ENCODE data around the gene PFDN6. TPM values are rescaled to one million over a fixed set of nuclear protein-coding genes. Genes with fewer than 3 reads are reported as not detected.

PFDN6 gene
- total and polyA plus RNA-seq, 2 of the 13 experiments (the other 11 are each of a cell fraction or from before 2014, with no cell fraction given) = 75.5 to 87.0 TPM

- 93% methylated on average over 15 of the region's 17 CpGs for WGBS (ENCODE audit: low lambda C conversion rate)
These were observed 26.6 kb downstream of the PFDN6 start for GRCh38 chr6:33315793-33316602.

GRCh38 chr6:33316603-33317418 is 27.4 kb downstream of the PFDN6 start:
- peaks cover 57% of the 10 kb centered on the region for H3K4me1 ChIP-seq (ENCODE audit: insufficient read depth, low read length)
- ChIA-PET POLR2A (interaction anchor here (1.0 to 3.9 kb wide), 16 partner anchors 12 to 1121 kb away, joined by 3 to 57 read pairs (median 8); partner anchors contain the start of genes B3GALT4, CUTA, PFDN6 and RGL2), CTCF (ENCODE audit: low intra/inter-chr PET ratio, low total read pairs) (no interaction called here)
- no peak for DNase-seq (ENCODE audit: low spot score)
- TSS peak; percentile 34 for BruUV-seq (replicated peaks)
- peaks cover 31% of the 10 kb centered on the region for H3K79me2 ChIP-seq (ENCODE audit: insufficient read depth, low read length)
- H3K4me2 ChIP-seq (ENCODE audit: low read depth, low read length) = peak overlapping the region; percentile 72
- H3K36me3 ChIP-seq (replicated peaks in 1 of 2; ENCODE audit: control insufficient read depth in 1 of 2, insufficient read depth in 2 of 2, low read length in 2 of 2) = peaks cover 5 to 31% of the 10 kb centered on the region in 2 experiments
- H2AFZ ChIP-seq (ENCODE audit: low read length) = no peak overlapping the region
- peak overlapping the region in 2 of 3 experiments; percentile 71 to 79; a peak in 5 of 6 replicates for H3K4me3 ChIP-seq (replicated peaks in 1 of 3; ENCODE audit: insufficient read depth in 1 of 3, low read depth in 2 of 3, low read length in 3 of 3)
- peak overlapping the region; percentile 41 for H3K27ac ChIP-seq (ENCODE audit: extremely low read length, insufficient read depth, low read length)
- peaks cover 3% of the 10 kb centered on the region; the same call in 1 of the 2 replicates for H4K20me1 ChIP-seq (ENCODE audit: insufficient read depth, low read length)
- no peaks in the 10 kb centered on the region for H3K9me3 ChIP-seq (ENCODE audit: low read length)
- ATAC-seq = no peak
- no peak for FAIRE-seq
- intact Hi-C loops (cut with micrococcal nuclease; ENCODE audit: unreplicated experiment) = no loop called here
- H3K27me3 ChIP-seq (ENCODE audit: control insufficient read depth in 1 of 2, insufficient read depth in 2 of 2, low read length in 2 of 2) = no peaks in the 10 kb centered on the region; a peak in 1 of 5 replicates
- in situ Hi-C loops (cut with HindIII; ENCODE audit: extremely low pct_ligation_motif_present, low pct_unique_long_range_greater_than_20kb) = no loop called here
- WGBS (ENCODE audit: low lambda C conversion rate) = 92% methylated on average over 19 of the region's 19 CpGs
- H3K9ac ChIP-seq (ENCODE audit: insufficient read depth, low read depth, low read length) = peak overlapping the region; percentile 34; the same call in 1 of the 2 replicates
- TF ChIP-seq FOXC1 (CRISPR knock-in tag; IDR thresholded peaks at IDR 0.05; ENCODE audit: borderline replicate concordance) (no peak), ZNF746 (CRISPR knock-in tag; IDR thresholded peaks at IDR 0.05) (no peak), ZNF335 (CRISPR knock-in tag; IDR thresholded peaks at IDR 0.05) (no peak), RFXAP (CRISPR knock-in tag; IDR thresholded peaks at IDR 0.05; ENCODE audit: borderline replicate concordance) (no peak), XBP1 (CRISPR knock-in tag; IDR thresholded peaks at IDR 0.05) (no peak), AKNA (CRISPR knock-in tag; IDR thresholded peaks at IDR 0.05; ENCODE audit: borderline replicate concordance) (no peak)

More at GRCh38 chr6:33315793-33316602, 26.6 kb downstream of the PFDN6 start:
- peaks cover 5 to 26% of the 10 kb centered on the region in 2 experiments for H3K36me3 ChIP-seq (replicated peaks in 1 of 2; ENCODE audit: control insufficient read depth in 1 of 2, insufficient read depth in 2 of 2, low read length in 2 of 2)
- peak overlapping the region; percentile 41 for H3K27ac ChIP-seq (ENCODE audit: extremely low read length, insufficient read depth, low read length)
- DNase-seq (ENCODE audit: low spot score) (no peak), FAIRE-seq (no peak), ATAC-seq (no peak)
- in situ Hi-C loops (cut with HindIII; ENCODE audit: extremely low pct_ligation_motif_present, low pct_unique_long_range_greater_than_20kb) = no loop called here
- no peaks in the 10 kb centered on the region for H3K9me3 ChIP-seq (ENCODE audit: low read length)
- peaks cover 3% of the 10 kb centered on the region; the same call in 1 of the 2 replicates for H4K20me1 ChIP-seq (ENCODE audit: insufficient read depth, low read length)
- ChIA-PET CTCF (ENCODE audit: low intra/inter-chr PET ratio, low total read pairs) (no interaction called here), POLR2A (interaction anchor here (2.3 to 3.3 kb wide), 2 partner anchors 27 to 117 kb away, joined by 10 to 26 read pairs; partner anchors contain the start of genes PFDN6 and WDR46)
- no peak overlapping the region for H2AFZ ChIP-seq (ENCODE audit: low read length)
- H3K4me3 ChIP-seq (replicated peaks in 1 of 3; ENCODE audit: insufficient read depth in 1 of 3, low read depth in 2 of 3, low read length in 3 of 3) = no peak overlapping the region
- H3K4me2 ChIP-seq (ENCODE audit: low read depth, low read length) = no peak overlapping the region
- TF ChIP-seq ZNF101 (CRISPR knock-in tag; IDR thresholded peaks at IDR 0.05; ENCODE audit: borderline replicate concordance, low read depth) (no peak), ZNF772 (CRISPR knock-in tag; IDR thresholded peaks at IDR 0.05) (no peak), AGO2 (optimal IDR thresholded peaks at IDR 0.05; ENCODE audit: low read depth, low read length) (peak; percentile 36)
- no TSS peak for BruUV-seq (replicated peaks)
- peaks cover 53% of the 10 kb centered on the region for H3K4me1 ChIP-seq (ENCODE audit: insufficient read depth, low read length)
- intact Hi-C loops (cut with micrococcal nuclease; ENCODE audit: unreplicated experiment) = no loop called here
- H3K27me3 ChIP-seq (ENCODE audit: control insufficient read depth in 1 of 2, insufficient read depth in 2 of 2, low read length in 2 of 2) = no peaks in the 10 kb centered on the region; a peak in 1 of 5 replicates
- H3K9ac ChIP-seq (ENCODE audit: insufficient read depth, low read depth, low read length) = no peak overlapping the region
- H3K79me2 ChIP-seq (ENCODE audit: insufficient read depth, low read length) = peaks cover 27% of the 10 kb centered on the region
